Right kidney (tissue), 1 donor: ENCODE data around the gene ZNF576.
"Not testable (repeated sequence)": the region's sequence is repeated elsewhere in the genome, so short reads cannot be mapped to it uniquely, and the experiment has no call there.

Experiments used
- DNase-seq: peaks from one replicate; pipeline ENCODE4 v3.0.0-alpha.2; 2016

The ZNF576 gene

DNA sequence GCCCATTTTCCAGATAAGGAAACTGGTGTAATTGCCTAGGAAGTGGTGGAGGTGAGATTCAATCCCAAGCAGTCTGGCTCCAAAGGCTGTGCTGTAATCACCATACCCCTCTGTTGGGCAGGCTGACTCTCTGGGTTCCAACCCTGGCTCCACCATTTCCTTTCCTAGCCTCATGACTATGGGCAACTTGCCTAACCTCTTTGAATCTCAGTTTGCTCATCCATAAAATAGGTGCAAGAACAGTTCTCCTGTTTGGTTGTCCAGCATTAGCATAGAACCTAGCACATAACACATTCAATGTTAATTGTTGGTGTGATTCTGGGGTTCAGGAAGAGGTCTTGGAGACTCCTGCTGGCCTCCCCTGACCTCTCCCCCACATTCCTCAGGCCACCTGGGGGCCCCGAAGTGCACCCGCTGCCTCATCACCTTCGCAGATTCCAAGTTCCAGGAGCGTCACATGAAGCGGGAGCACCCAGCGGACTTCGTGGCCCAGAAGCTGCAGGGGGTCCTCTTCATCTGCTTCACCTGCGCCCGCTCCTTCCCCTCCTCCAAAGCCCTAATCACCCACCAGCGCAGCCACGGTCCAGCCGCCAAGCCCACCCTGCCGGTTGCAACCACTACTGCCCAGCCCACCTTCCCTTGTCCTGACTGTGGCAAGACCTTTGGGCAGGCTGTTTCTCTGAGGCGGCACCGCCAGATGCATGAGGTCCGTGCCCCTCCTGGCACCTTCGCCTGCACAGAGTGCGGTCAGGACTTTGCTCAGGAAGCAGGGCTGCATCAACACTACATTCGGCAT, 2.2 kb downstream of the ZNF576 start:
- DNase-seq = no peak

DNA sequence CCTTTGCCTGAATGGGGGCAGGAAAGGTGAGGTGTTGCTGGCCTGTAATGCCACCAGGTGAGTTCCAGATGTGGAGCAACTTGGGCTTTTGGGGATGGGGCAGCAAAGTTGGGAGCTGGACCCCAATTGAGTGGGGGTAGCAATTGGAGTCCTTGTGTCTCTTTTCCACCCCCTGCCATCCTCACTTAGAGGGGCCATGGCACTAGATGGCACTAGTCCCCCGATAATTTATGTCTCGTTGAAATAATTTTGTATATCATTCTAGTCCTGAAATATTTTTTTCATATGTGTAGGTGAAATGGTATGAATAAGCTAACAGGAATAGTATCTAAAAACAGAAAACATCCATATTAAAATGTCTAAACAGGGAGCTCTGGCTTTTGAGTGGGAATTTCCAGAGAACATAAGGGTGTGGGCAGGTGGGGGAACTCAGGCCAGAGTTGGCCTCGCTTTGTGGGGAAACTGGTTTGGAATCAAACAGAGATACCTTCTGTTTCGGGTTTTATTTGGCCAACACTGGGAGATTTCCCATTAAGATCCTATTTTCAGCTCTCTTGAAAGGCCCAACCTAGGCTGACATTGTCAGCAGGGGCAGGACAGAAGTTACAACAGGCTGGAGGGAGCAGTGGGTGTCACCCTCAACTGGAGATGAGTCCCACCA, 3.4 kb downstream of the ZNF576 start:
- no peak for DNase-seq

DNA sequence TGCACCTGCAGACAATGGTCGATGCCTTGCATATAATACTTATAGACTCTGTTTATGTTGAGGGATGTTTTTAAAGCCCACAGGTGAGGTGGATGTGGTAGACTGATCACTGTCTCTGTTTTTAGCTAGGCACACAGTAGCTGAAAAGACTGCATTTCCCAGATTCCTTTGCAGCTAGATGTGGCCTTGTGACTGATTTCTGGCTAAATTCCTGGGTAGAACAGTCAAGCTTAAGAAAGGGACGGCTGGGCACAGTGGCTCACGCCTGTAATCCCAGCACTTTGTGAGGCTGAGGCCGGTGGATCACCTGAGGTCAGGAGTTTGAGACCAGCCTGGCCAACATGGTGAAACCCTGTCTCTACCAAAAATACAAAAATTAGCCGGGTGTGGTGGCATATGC, 3.9 kb downstream of the ZNF576 start:
- DNase-seq = not testable (repeated sequence)

DNA sequence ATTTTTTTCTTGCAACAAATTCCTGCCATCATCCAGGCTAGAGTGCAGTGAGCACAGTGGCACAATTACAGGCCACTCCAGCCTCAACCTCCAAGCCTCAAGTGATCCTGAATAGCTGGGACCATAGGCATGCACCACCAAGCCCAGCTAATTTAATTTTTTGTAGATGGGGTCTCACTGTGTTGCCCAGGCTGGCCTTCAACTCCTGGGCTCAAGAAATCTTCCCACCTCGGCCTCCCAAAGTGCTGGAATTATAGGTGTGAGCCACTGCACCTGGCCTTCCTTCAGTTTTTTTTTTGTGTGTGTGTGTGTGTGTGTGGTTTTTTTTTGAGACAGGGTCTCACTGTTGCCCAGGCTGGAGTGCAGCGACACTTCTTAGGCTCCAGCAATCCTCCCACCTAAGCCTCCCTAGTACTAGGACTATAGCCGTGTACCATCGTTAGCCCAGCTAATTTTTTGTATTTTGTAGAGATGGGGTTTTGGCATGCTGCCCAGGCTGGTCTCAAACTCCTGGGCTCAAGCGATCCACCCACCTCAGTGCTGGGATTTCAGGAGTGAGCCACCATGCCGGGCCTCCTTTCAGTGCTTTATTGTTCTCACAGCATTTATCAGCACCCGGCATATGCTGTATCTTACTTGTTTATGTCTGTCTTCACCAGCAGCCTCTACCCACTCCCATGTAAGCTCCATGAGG, 9.6 kb downstream of the ZNF576 start:
- DNase-seq = no peak

DNA sequence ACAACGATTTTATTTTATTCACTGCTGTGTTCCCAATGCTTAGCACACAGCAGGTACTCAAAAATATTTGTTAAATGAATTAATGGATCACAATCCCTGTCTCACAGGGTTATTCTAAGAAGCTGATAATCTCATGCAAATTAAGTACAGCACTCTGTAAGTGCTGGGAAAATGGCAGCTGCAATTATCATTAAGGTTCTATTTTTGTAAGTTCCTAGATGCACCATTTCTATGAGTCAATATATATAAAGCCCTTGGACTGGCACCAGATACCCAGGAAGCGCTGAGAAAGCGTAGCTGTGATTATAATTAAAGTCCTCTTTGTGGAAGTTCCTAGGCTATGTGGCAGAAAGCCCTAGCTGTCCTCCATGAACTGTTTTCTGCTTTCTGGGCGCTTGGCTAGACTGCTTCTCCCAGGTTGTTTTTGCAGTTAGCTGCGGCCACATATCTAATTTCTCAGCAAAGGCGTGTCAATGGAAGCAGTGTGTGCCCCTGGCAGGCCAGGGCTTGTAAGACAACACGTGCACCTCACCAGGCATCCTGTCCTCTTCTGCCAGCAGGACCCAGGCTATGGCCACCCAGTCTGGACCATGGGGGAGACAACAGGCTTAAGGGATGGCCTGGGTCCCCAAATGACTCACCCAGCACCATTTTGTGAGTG, 10.3 kb downstream of the ZNF576 start:
- DNase-seq = no peak

DNA sequence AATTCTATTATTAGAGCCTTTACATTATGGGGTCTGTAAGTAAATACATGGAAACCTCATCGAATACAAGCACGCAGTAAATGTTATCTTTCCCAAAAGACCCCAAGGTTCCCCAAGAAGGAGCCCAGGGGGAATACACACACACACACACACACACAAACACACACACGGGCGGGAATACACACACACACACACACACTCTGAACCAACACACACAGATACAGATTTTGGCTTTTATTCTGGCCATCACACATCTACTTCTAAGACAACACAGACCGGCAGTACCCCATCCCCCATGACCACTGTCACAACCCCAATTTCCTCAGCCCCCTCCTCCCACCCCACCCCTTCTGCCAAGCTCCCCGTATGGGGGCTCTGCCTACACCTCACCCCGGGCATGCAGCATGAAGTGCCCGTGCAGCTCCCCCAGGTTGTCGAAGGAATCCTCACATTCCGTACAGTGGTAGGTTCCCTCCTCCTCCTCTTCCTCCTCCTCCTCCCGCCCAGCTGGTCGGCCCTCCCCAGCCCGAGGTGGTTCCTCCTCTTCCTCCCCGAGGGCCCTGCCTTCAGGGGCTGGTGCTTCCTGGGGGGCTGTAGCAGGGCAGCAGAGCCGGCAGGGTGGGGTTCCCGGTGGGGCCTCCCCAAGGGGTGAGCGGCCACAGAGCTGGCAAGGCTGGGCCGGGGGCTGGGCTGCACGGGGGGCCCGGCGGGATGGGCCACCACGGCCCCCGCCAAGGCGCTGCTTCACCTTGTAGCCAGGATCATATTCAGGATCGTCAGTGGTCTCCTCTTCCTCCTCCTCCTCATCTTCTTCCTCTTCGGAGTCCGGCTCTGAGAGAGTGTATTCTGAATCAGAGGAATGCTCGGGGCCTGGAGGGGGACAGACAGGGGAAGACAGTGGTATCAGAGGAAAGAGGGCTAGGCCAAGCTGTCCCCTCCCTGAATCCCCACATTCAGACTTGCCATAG, 11.1 kb downstream of the ZNF576 start:
- no peak for DNase-seq

DNA sequence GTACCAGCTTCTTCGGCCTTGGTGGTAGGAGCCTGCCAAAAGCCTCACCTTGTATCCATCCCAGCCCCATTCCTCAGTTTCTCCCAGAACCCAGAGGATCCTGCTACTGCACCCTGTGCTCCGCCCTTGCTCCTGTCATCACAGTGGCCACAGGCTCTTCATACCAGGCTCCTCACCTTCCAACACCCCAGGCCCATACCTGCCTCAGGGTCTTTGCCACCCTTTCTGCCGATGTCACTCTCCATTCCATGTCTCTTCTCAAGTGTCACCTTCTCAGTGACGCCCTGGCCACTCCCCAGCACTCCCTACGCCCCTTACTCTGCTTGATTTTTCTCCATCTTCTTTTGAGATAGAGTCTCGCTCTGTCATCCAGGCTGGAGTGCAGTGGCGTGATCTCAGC, 13.5 kb downstream of the ZNF576 start:
- DNase-seq = no peak

DNA sequence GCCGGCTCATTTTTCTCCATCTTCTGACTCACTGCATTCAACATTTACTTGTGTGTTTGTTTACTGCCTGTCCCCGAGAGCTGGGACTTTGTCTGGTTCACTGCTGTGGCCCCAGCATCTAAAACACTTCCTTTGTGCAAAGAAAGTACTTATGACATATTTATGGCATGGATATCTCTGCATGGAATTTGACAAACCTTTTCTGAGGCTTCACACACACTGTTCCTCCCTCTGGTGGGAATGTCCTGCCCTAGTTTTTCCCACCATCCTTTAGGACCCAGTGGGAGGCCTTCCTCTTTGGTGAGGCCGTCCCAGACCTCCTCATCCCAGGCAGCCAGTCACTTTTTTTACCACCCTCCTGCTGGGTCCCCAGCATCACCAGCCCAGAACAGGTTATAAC, 14.1 kb downstream of the ZNF576 start:
- no peak for DNase-seq

DNA sequence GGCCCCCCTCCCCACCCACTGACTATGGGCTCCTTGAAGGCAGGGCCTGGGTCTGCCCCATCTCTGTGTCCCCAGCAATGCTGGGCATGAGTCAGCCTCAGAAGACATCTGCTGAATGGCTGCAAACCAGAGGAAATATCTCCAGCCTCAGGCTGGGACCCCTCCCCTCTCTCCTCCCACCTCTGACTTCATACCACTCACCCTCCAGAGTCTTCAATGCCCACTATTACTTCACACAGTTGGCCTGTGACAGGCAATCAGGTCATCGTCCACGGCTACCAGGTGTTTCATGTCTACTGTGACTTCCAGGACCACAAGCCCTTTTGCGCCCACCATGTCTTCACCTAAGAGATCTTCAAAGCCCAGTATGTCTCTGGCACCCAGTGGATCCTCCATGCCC, 15.4 kb downstream of the ZNF576 start, which contains the start of gene SRRM5:
Gene SRRM5, plus strand, starts transcription at position 301 of the 400 bp plus-strand sequence. Its CDS starts 34 bp downstream, at position 335.
- DNase-seq = no peak

DNA sequence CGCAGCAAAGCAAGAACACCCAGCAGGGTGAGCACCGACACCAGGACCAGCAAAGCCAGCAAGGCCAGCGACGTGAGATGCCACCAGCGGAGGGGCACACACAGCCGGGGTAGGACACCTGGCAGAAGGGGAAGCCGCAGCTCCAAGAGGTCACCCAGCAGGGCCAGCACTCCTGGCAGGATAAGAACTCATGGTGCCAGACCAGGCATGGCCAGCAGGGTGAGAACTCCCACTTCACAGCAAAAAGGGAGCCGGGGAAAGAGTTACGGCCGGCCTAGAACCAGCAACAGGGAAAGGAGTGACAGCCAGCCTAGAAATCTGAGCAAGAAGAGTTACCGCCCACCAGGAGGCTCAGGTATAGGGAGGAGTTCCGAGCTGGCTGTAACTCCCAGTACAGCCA, 16.0 kb downstream of the ZNF576 start:
- no peak for DNase-seq

DNA sequence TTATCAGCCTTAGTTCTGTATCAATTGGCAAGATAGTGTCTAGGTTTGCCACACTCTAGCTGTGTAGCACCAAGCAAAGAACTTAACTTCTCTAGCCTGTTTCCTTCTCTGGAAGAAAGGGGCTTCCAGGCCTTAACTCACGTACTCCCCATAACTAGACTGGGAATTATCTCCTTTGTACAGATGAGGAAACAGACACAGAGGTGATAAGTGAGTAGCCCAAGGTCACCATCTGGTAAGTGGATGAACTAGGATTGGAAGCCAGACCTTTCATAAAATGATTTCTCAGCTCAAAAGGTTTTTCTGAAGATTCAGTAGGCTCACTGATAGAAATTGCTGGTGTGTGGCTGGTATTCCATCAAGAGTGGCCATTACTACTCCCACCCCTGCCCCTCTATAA, 19.9 kb downstream of the ZNF576 start:
- no peak for DNase-seq

DNA sequence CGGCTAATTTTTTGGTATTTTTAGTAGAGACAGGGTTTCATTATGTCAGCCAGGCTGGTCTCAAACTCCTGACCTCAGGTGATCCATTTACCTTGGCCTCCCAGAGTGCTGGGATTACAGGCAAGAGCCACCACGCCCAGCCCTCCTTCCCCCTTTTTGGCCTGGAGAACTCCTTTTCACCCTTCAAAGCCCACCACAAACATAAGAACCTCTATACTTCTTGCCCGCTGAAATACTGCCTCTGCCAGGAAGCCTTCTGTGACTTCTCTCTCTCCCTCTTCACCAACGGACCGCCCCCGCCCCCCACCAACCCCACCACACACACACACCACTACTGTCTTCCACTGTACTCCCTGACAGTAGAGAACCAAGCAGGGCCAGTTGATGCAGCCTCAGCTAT, 20.6 kb downstream of the ZNF576 start:
- no peak for DNase-seq

DNA sequence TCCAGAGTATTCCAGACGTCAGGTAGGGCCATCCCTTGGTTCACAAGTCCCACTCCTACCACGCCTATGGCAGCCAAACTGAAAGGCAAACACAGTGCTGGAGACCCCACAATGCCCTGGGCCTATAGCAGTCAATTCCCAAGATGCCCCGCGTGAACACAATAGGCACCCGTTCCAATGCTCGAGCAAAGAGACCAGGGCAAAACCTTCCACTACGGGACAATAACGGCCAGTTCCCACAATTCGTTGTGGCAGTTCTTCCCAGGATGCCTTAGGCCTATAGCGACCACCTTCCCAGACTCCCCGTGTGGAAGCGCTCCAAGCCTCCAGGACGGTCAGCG, 22.5 kb downstream of the ZNF576 start:
- no peak for DNase-seq

DNA sequence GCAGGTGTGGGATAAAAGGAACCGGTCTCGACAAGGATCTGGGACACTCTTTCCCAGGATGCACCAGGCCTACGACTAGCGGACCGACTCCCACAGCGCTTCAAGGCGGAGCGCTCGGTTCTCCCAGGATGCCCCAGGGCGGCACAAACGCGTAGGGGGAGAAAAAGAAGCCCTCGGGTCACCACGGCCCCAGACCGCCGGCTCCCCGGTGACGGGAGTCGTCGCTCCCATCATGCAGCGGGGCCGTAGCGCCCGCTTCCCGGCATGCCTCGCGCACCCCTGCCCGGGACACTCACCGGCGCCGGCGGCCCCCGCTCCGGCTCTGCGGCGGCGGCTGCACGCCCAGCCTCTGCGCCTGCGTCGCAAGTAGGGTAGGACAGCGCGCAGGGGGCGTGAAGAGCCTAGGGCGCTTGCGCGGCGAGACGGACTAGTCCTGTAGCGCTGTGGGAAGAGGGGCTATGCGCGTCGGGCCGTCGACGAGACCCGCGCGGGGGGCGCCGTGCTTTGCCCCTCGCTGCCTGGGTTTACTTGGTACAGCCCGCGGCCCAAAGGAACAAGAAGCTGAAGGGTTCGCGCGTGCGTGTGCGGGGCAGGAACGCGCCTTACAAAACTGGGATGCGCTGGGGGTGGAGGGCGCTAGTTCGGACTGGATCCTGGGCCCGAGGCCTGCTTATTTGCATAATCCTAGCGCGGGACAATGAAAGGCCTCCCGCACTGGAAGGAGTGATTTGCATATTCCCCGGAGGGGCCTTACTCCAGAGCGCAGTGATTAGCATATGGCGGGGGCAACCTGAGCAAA, 23.1 kb downstream of the ZNF576 start, which contains the start of gene ZNF428:
Gene ZNF428, minus strand, starts transcription at position 368 of the 799 bp plus-strand sequence. CDS start 5,325 bp downstream, outside the sequence.
- peak; percentile 98 for DNase-seq

DNA sequence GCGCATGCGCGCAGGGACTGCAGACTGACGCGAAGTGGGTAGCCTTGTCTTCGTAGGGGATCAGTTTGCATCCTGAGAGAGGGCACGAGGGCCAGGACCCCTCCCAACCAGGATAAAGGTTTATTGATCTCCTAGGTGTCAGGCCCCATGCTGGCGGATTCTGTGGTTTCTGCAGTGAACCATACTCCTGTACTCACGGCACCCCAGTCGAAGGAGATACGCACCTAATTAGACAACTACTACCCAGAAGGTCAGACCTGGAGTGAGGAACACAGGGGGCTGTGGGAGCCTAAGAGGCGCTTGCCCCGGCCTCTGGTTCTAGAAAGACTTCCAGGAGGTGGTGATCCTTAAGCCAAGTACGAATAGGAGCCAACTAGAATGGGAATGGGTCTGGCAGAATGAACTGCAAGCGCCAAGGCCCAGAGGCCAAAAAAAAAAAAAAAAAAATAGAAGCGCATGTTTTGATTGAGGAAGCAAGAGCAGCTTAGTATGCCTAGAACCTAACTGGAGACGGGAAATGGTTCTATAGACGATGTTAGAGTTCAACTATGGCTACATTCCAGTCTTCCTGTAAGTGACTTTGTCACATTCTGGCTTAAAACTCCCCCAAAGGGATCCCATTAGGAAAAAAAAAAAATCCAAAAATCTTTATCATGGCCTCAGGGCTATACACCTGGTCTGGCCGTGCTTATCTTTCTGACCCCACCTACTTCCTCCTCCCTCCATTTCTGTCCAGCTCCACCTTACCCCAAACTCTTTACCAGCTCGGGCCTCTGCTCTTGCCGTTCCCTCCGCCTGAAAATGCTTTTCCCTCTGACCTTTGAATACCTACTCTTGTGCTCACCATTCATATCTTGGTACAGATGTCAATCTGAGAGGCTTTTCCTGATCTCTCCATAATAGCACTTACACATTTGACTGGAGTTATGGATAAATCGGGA, 23.9 kb downstream of the ZNF576 start:
- DNase-seq = no peak

DNA sequence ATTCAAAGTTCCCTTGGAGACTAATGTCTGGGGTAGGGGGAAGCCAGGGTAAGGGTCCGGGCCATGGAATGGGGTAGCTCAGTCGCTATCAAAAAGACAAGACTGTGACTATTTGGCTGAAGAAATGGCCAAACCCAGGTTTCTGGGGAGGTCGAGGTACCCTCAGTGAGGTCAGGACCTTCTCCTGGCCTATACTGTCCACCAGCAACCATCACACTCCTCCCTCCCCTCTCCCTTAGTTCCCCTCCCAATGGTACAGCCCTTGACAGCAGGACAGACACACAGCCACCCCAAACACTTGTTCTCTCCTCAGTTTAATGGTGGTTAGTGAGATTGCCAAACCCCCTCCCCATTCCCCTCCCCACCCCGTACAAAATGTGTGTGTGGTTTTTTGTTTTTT, 25.7 kb downstream of the ZNF576 start:
- no peak for DNase-seq

DNA sequence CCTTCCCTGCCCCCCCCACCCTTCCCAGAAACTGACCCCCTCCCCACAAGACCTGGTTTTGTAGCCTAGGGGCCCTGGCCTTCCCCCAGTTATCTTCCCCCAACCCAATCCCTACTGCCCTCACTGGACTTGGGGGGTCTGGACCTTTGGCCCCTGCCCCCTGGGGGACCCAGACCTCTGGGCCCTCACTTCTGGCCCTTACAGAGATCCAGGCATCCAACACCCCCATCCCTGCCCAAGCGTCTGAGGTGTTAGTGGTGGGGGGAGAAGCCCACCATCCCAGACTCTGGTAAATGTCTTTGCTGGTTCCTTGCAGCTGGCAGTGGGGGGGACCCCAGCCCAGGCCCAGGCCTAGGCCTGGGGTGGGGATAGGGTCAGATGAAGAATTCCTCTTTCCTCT, 26.6 kb downstream of the ZNF576 start:
- DNase-seq = no peak

DNA sequence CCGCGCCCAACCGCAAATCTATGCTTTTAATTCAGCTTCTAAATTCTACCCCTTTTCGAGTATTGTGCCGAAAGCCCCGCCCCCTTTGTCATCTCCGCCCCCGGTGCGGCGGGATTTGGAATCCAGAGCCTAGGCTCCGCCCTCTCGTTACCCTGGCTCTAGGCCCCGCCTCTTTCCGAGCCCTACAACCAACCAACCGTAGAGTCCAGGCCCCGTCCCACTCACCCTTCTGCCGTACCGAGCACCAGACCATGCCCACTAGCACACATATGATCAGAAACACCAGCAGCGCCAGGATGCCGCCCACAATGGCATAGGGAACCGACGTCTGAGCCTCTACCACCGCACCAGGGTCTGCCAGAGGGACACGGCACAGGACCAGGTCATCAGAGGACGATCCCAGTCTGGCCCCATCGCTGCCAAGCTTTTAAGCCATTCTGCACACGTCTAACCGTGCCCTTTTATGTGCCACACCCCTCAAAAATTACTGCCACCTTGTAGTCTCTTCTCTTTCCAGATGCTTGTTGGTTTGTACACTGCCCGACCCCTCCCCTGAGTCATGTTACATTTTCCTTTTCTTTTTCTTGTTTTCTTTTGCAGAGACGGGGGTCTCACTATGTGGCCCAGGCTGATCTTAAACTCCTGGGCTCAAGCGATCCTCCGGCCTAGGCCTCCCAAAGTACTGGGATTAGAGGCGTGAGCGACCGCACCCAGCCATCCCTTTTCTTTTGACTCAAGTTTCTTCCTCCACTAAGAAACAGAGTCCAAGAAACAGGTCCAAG, 27.7 kb downstream of the ZNF576 start:
- DNase-seq = no peak

DNA sequence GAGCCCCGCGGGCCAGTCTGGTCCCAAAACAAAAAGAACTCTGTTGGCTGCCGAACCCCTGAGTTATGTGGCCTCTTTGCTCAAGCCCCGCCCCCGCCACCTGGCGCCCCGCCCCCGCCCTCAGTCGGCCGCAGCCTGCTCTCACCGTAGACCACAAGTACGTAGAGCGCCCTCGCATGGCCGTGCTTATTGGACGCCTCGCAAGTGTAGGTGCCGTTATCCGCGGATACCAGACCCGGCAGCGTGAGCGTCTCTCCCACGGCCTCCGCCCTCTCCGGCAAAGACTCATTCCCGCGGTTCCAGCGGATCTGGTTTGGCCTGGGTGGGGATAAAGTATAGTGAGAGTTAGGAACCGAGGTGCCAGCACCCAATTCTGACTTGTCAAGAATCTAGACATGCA, 28.5 kb downstream of the ZNF576 start:
- no peak for DNase-seq
